ENCODE results near the gene MAPK1IP1L.
"Not testable (repeated sequence)": the region's sequence is repeated elsewhere in the genome, so short reads cannot be mapped to it uniquely, and the experiment has no call there.

Gene MAPK1IP1L

GRCh38 chr14:55057919-55058318 is 6.5 kb downstream of the MAPK1IP1L start:
- DNase-seq = no peak

GRCh38 chr14:55059333-55059732 is 7.9 kb downstream of the MAPK1IP1L start:
- no peak for DNase-seq

GRCh38 chr14:55062517-55063351 is 11.3 kb downstream of the MAPK1IP1L start:
- DNase-seq = no peak

GRCh38 chr14:55064896-55065295 is 13.4 kb downstream of the MAPK1IP1L start:
- not testable (repeated sequence) for DNase-seq

GRCh38 chr14:55065411-55065810 is 14.0 kb downstream of the MAPK1IP1L start:
- no peak for DNase-seq

GRCh38 chr14:55066223-55066622 is 14.8 kb downstream of the MAPK1IP1L start:
- no peak for DNase-seq

- no peak for DNase-seq
Measured at GRCh38 chr14:55070981-55071411, 19.5 kb downstream of the MAPK1IP1L start.

- DNase-seq = peak; percentile 52
Measured at GRCh38 chr14:55071870-55072640, 20.6 kb downstream of the MAPK1IP1L start.

GRCh38 chr14:55073856-55074255 is 22.4 kb downstream of the MAPK1IP1L start:
- DNase-seq = no peak

- peak; percentile 51 for DNase-seq
Measured at GRCh38 chr14:55074662-55075061, 23.2 kb downstream of the MAPK1IP1L start.

GRCh38 chr14:55075628-55076175 is 24.3 kb downstream of the MAPK1IP1L start:
- DNase-seq = no peak

GRCh38 chr14:55077170-55078151 is 26.0 kb downstream of the MAPK1IP1L start:
- peak; percentile 57 for DNase-seq

- DNase-seq = not testable (repeated sequence)
Measured at GRCh38 chr14:55079961-55080360, 28.5 kb downstream of the MAPK1IP1L start.

GRCh38 chr14:55084401-55085059 is 33.1 kb downstream of the MAPK1IP1L start:
- no peak for DNase-seq

- DNase-seq = no peak
Measured at GRCh38 chr14:55085060-55085660, 33.7 kb downstream of the MAPK1IP1L start.

- DNase-seq = no peak
Measured at GRCh38 chr14:55086938-55087337, 35.5 kb downstream of the MAPK1IP1L start.

GRCh38 chr14:55088356-55088755 is 36.9 kb downstream of the MAPK1IP1L start:
- DNase-seq = no peak

GRCh38 chr14:55092341-55092740 is 40.9 kb downstream of the MAPK1IP1L start:
- no peak for DNase-seq

- no peak for DNase-seq
Measured at GRCh38 chr14:55094292-55095157, 43.1 kb downstream of the MAPK1IP1L start.

GRCh38 chr14:55097881-55098560 is 46.6 kb downstream of the MAPK1IP1L start:
- DNase-seq = peak; percentile 90

Data from activated CD4-positive, alpha-beta T cell treated with anti-CD3 and anti-CD28 coated beads, Interleukin-2, Interleukin-6, amounts not matched to agents 100 ng/mL and 50 ng/mL, durations not matched to agents 16 hours and 8 hours (primary cell).